K562 (cell line): Measurements from ENCODE around the gene OSM.

Source experiments
- HDAC8 ChIP-seq: fragments of 450-650 bp; IDR thresholded peaks from 2 replicates; pipeline ENCODE4 v1.6.1; 2016; ENCODE audit warnings: mild to moderate bottlenecking, missing genetic modification characterization, moderate library complexity, missing compliant biosample characterization
- MAFK ChIP-seq: IDR thresholded peaks from 2 replicates; pipeline ENCODE4 v1.6.1; 2011; ENCODE audit warnings: low read length, improper control_type of control experiment

DNA sequence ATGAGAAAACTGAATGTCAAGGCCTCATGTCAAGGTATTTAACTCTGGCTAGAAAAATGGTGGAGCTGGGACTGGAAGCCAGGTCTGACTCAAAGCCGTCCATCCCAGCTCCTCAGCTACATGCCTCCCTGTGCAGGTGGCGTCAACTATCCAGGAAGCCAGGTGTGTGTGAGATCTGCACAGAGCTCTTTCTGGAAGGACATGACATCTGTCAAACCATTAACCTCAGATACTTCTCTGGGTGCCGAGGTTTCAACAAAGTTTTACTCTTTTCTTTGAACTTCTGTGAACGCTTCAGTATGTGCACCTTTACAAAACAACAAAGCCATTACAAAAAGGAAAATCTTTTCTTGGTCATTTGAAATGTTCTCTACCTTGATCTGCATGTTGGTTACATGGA is 29.7 kb upstream of the OSM start:
- TF ChIP-seq MAFK (no peak), HDAC8 (tag) (no peak)
